Right ventricle myocardium superior (tissue), 1 donor: ENCODE measurements around the gene SPEG. TPM values are rescaled to one million over a fixed set of nuclear protein-coding genes. Genes with fewer than 3 reads are reported as not detected.

Source experiments
- ATAC-seq: fragments of 200-7000 bp; cut with Tn5 transposase; one replicate; pipeline ENCODE4 v1.9.1; 2020; ENCODE audit warnings: mild to moderate bottlenecking; ENCODE audit not compliant: poor library complexity
- DNase-seq: peaks from one replicate; pipeline ENCODE4 v3.0.0-alpha.2; 2020
- intact Hi-C: fragments of 100-400 bp; cut with DNase I; formaldehyde crosslinking; loops from one replicate; pipeline ENCODE4 v1.11.2; 2022
- total RNA-seq: library from RNA; stranded (reverse); fragmentation: NEBNext Ultra II Directional; extraction: Animal tissue kit (Norgen Biotek cat#: 25700); gene quantifications from one replicate; pipeline ENCODE4 v1.2.1, GENCODE V29; 2021
- donor health status: DM: no; HTN: yes; CAD: no; lungs with severe emphysema.

The SPEG gene
- total RNA-seq, 1 donor from 2014 or later, result 103 TPM

- intact Hi-C loops, result no loop called here
- DNase-seq (no peak), ATAC-seq (no peak)
These were observed 77.1 kb downstream of the SPEG start for GRCh38 chr2:219511547-219512325.

GRCh38 chr2:219512524-219513216, 78.0 kb downstream of the SPEG start:
- intact Hi-C loops, result no loop called here
- ATAC-seq, result no peak
- DNase-seq, result no peak

- intact Hi-C loops, result no loop called here
- no peak for ATAC-seq
- no peak for DNase-seq
These were observed 79.1 kb downstream of the SPEG start for GRCh38 chr2:219513787-219514186.

- peak; percentile 33 for ATAC-seq
- intact Hi-C loops, result no loop called here
- no peak for DNase-seq
These were observed 79.6 kb downstream of the SPEG start, which contains the start of gene ASIC4 for GRCh38 chr2:219514196-219514761. Gene ASIC4, plus strand, starts transcription at chr2:219514482. Its CDS starts 243 bp downstream, at chr2:219514725.

- intact Hi-C loops, result no loop called here
- DNase-seq (no peak), ATAC-seq (no peak)
These were observed 80.2 kb downstream of the SPEG start for GRCh38 chr2:219514836-219515235.

GRCh38 chr2:219515874-219516629, 81.4 kb downstream of the SPEG start:
- DNase-seq, result no peak
- intact Hi-C loops, result no loop called here
- no peak for ATAC-seq

GRCh38 chr2:219516888-219517287, 82.2 kb downstream of the SPEG start:
- intact Hi-C loops, result no loop called here
- DNase-seq, result no peak
- no peak for ATAC-seq

GRCh38 chr2:219517954-219518778, 83.5 kb downstream of the SPEG start:
- no peak for DNase-seq
- no peak for ATAC-seq
- intact Hi-C loops, result no loop called here

- intact Hi-C loops, result no loop called here
- DNase-seq (no peak), ATAC-seq (no peak)
These were observed 84.9 kb downstream of the SPEG start for GRCh38 chr2:219519526-219519916.

- ATAC-seq (no peak), DNase-seq (no peak)
- intact Hi-C loops, result no loop called here
These were observed 85.4 kb downstream of the SPEG start for GRCh38 chr2:219520079-219520478.

GRCh38 chr2:219521066-219521880, 86.6 kb downstream of the SPEG start:
- intact Hi-C loops, result no loop called here
- DNase-seq (peak; percentile 61), ATAC-seq (peak; percentile 78)

GRCh38 chr2:219522111-219523030, 87.7 kb downstream of the SPEG start:
- intact Hi-C loops, result no loop called here
- no peak for DNase-seq
- ATAC-seq, result peak; percentile 23

GRCh38 chr2:219523031-219523671, 88.5 kb downstream of the SPEG start:
- ATAC-seq, result no peak
- DNase-seq, result no peak
- intact Hi-C loops, result no loop called here

GRCh38 chr2:219524817-219525216, 90.2 kb downstream of the SPEG start:
- intact Hi-C loops, result no loop called here
- no peak for ATAC-seq
- no peak for DNase-seq

- intact Hi-C loops, result no loop called here
- DNase-seq (no peak), ATAC-seq (no peak)
These were observed 91.0 kb downstream of the SPEG start for GRCh38 chr2:219525533-219526232.
